Lung (tissue), 12 donors: Measurements from ENCODE around the gene SRRM1. TPM values are rescaled to one million over a fixed set of nuclear protein-coding genes. Genes with fewer than 3 reads are reported as not detected.

Experiments used
- ATAC-seq: fragments of 200-7000 bp; cut with Tn5 transposase; one replicate; pipeline ENCODE4 v1.9.1; 2020; ENCODE audit warnings: moderate number of reproducible peaks; ENCODE audit not compliant: insufficient read depth, low FRiP score
- DNase-seq, 3 donors: peaks; one replicate each; pipeline ENCODE4 v3.0.0-alpha.2; 2013 to 2017
- H3K27ac ChIP-seq, 2 donors: one replicate each; pipeline ENCODE4 v1.5.1; 2013; ENCODE audit warnings: mild to moderate bottlenecking in 2 of 2, moderate library complexity in 2 of 2, control low read depth in 1 of 2, inconsistent platforms in 1 of 2, low read depth in 1 of 2, low read length in 1 of 2
- H3K27me3 ChIP-seq, 3 donors: one replicate each; pipeline ENCODE4 v1.5.1; 2013; ENCODE audit warnings: low read length in 2 of 3; ENCODE audit not compliant: control insufficient read depth in 3 of 3, insufficient read depth in 3 of 3
- H3K36me3 ChIP-seq, 4 donors: one replicate each; pipeline ENCODE4 v1.5.1; 2013; ENCODE audit warnings: low read length in 4 of 4, mild to moderate bottlenecking in 1 of 4, moderate library complexity in 1 of 4; ENCODE audit not compliant: control insufficient read depth in 4 of 4, insufficient read depth in 4 of 4
- H3K4me1 ChIP-seq, 5 donors: one replicate each; pipeline ENCODE4 v1.5.1; 2013; ENCODE audit warnings: low read length in 5 of 5, mild to moderate bottlenecking in 2 of 5, moderate library complexity in 1 of 5; ENCODE audit not compliant: control insufficient read depth in 5 of 5, insufficient read depth in 5 of 5
- H3K4me3 ChIP-seq: one replicate; pipeline ENCODE4 v1.5.1; 2013; ENCODE audit warnings: mild to moderate bottlenecking, control low read depth, moderate library complexity
- H3K9ac ChIP-seq, 2 donors: one replicate each; pipeline ENCODE4 v1.5.1; 2013; ENCODE audit warnings: low read length in 2 of 2, control low read depth in 1 of 2; ENCODE audit not compliant: insufficient read depth in 1 of 2
- H3K9me3 ChIP-seq, 4 donors: one replicate each; pipeline ENCODE4 v1.5.1; 2013; ENCODE audit warnings: low read length in 3 of 4, mild to moderate bottlenecking in 1 of 4, moderate library complexity in 1 of 4; ENCODE audit not compliant: control insufficient read depth in 4 of 4, insufficient read depth in 3 of 4
- CTCF ChIP-seq: IDR thresholded peaks from 2 replicates; pipeline ENCODE4 v1.5.1; 2012; ENCODE audit warnings: mild to moderate bottlenecking; ENCODE audit errors: control extremely low read depth, extremely low read depth
- WGBS, 2 donors: extraction: QIAGEN DNeasy Blood & Tissue Kit; methylation state at CpG; one replicate each; pipeline ENCODE4 v1.1.7; 2013; 5-methylcytosine and 5-hydroxymethylcytosine counted together
- polyA plus RNA-seq, 2 donors: library from polyadenylated mRNA; stranded (reverse); fragments of 200-250 nt; gene quantifications; one replicate each; pipeline ENCODE4 v1.2.1, GENCODE V29; 2013
- total RNA-seq, 2 donors: library from RNA; depleted of rRNA in 1 of 2; stranded (reverse); fragments of >200 nt in 1 of 2; gene quantifications; one replicate each; pipeline ENCODE4 v1.2.1, GENCODE V29; 2014 to 2021
- donor health status: control.
- donor health status: control.
- donor health status: Bipolar disorder and iron deficiency.
- donor health status: healthy.
- donor health status: DM: yes; HTN: yes; CAD: no.

Gene SRRM1
- total and polyA plus RNA-seq, 4 donors = 37.4 to 95.8 (median 67.4) TPM

- TF ChIP-seq CTCF = no peak
- no peak for ATAC-seq
- H3K9me3 ChIP-seq = no peaks in the 10 kb centered on the region
- no peak overlapping the region for H3K27ac ChIP-seq
- H3K36me3 ChIP-seq = no peaks in the 10 kb centered on the region
- no peaks in the 10 kb centered on the region for H3K27me3 ChIP-seq
- H3K4me3 ChIP-seq = no peak overlapping the region
- 88 to 94% methylated on average over 8 of the region's 8 CpGs for WGBS, 2 donors
- no peak overlapping the region for H3K9ac ChIP-seq
- peaks cover 0 to 10% (median 0%) of the 10 kb centered on the region in 5 donors for H3K4me1 ChIP-seq
- DNase-seq = no peak
These were observed 71.9 kb downstream of the SRRM1 start for GRCh38 chr1:24714859-24715520.

- no peak for DNase-seq
- H3K27ac ChIP-seq = no peak overlapping the region
- ATAC-seq = no peak
These were observed 72.6 kb downstream of the SRRM1 start for GRCh38 chr1:24715658-24716057.

GRCh38 chr1:24717887-24718650 is 75.0 kb downstream of the SRRM1 start:
- Histone ChIP-seq H3K27me3 (no peaks in the 10 kb centered on the region), H3K4me3 (no peak overlapping the region), H3K4me1 (peaks cover 0 to 12% (median 0%) of the 10 kb centered on the region in 5 donors), H3K27ac (no peak overlapping the region), H3K9me3 (no peaks in the 10 kb centered on the region), H3K9ac (no peak overlapping the region), H3K36me3 (no peaks in the 10 kb centered on the region)
- 80 to 84% methylated on average over 8 of the region's 8 CpGs for WGBS, 2 donors
- TF ChIP-seq CTCF = no peak
- ATAC-seq (no peak), DNase-seq (no peak)

More at GRCh38 chr1:24715658-24716057, 72.6 kb downstream of the SRRM1 start:
- H3K9ac ChIP-seq = no peak overlapping the region
- no peak overlapping the region for H3K4me3 ChIP-seq
- no peak for TF ChIP-seq CTCF
- H3K27me3 ChIP-seq = no peaks in the 10 kb centered on the region
- H3K36me3 ChIP-seq = no peaks in the 10 kb centered on the region
- peaks cover 0 to 10% (median 0%) of the 10 kb centered on the region in 5 donors for H3K4me1 ChIP-seq
- 97 to 98% methylated on average over 7 of the region's 7 CpGs for WGBS, 2 donors
- no peaks in the 10 kb centered on the region for H3K9me3 ChIP-seq
